CD4-positive, alpha-beta T cell treated with Interleukin-6 at 100 ng/mL for 8 hours (primary cell): ENCODE measurements around the gene ZNF329.
"Not testable (repeated sequence)": the region's sequence is repeated elsewhere in the genome, so short reads cannot be mapped to it uniquely, and the experiment has no call there.

Experiments
- DNase-seq: peaks from one replicate; pipeline ENCODE4 v3.0.0-alpha.2; 2020; ENCODE audit warnings: mixed read lengths, low spot score

The ZNF329 gene

DNA sequence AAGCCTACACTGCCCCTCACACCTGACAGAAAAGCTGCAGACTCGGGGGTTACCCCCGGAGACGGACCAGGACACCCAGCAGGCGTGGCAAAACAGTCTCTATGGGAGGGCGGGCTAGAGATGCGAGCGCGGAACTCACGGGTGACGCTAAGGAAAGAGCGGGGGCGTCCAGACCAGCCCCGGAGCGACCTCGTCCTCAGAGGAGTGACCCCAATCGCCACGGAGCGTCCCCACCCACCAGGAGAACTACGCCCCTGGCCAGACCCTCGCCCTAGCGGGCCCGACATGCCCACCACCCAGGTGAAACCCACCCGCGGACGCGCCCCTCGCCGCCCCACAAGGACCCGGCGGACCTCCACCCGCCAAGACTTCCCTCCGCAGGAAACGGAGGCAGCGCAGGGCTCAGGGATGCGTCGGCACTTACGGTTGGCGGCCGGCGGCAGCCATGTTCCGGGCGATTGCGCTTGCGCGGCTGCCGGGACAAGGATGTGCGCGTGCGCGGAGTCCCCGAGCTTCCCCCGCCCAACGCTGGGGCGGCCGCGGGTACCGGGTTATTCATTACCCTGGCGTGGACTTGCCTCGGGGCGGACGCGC, at the start of gene ZNF329:
ZNF329 (minus strand) TSS at position 462 of the 594 bp plus-strand sequence. CDS start 21,286 bp downstream, outside the sequence.
- DNase-seq: peak; percentile 86

DNA sequence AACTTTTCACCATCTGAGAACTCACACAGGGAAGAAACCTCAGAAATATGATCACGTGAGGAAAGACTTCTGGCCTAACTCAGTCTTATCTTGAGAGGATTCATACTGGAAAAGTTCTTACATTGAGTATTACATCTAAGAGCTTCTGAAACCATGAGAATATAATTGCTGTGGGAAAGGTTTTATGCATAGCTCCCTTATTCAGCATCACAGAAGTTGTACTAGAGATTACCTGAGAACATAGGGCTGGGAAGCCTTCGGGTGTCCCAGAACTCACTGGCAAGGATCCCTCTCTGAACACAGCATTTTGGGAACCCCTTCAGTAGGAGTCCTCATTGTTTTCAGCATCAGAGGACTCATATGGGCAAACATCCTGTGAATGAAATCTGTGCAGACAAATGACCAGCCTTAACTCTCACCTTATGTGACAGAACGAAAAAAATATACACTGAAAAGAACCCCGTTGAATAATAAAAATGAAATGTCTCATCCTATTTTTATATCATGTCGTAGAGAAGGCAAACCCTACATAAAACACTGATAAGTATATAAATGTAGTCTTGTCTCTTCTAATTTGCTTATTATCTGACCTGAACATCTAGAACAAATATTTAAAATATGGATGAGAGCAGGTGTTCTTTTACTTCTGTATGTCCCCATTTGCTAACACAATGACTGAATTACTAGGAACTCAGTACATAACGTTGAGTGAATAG, 46.5 kb upstream of the ZNF329 start:
- DNase-seq: no peak

GRCh38 chr19:58183817-58184215, 33.2 kb upstream of the ZNF329 start:
- peak; percentile 40 for DNase-seq

- peak; percentile 91 for DNase-seq
Measured at GRCh38 chr19:58182989-58183816, 32.6 kb upstream of the ZNF329 start, which contains the start of gene ZNF274. ZNF274 (plus strand) TSS chr19:58183061; CDS start chr19:58183966, 905 bp downstream.

- peak; percentile 89 for DNase-seq
Measured at GRCh38 chr19:58182577-58182988, 32.0 kb upstream of the ZNF329 start.

- peak; percentile 37 for DNase-seq
Measured at GRCh38 chr19:58181902-58182576, 31.4 kb upstream of the ZNF329 start.

DNA sequence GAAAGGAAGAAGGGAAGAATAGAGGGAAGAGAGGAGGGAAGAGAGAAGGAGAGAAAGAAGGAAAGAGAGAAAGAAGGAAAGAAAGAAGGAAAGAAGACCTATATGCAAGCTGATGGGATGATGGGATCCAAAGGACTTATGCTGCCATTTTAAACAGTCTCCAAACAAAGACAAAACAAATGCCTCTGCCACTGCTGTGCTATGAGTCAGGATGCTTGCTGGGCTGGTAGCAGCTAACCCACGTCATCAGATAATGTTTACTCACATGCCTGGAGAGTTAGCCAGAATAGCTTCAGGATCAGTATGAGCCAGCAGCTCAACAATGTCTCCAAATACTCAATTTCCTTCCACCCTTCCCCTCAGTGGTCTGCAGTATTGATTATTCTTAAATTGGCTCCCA, 20.3 kb upstream of the ZNF329 start:
- no peak for DNase-seq

- no peak for DNase-seq
Measured at GRCh38 chr19:58166708-58167280, 16.2 kb upstream of the ZNF329 start.

- no peak for DNase-seq
Measured at GRCh38 chr19:58166268-58166667, 15.7 kb upstream of the ZNF329 start.

GRCh38 chr19:58157045-58157728, 6.6 kb upstream of the ZNF329 start:
- DNase-seq: no peak

DNA sequence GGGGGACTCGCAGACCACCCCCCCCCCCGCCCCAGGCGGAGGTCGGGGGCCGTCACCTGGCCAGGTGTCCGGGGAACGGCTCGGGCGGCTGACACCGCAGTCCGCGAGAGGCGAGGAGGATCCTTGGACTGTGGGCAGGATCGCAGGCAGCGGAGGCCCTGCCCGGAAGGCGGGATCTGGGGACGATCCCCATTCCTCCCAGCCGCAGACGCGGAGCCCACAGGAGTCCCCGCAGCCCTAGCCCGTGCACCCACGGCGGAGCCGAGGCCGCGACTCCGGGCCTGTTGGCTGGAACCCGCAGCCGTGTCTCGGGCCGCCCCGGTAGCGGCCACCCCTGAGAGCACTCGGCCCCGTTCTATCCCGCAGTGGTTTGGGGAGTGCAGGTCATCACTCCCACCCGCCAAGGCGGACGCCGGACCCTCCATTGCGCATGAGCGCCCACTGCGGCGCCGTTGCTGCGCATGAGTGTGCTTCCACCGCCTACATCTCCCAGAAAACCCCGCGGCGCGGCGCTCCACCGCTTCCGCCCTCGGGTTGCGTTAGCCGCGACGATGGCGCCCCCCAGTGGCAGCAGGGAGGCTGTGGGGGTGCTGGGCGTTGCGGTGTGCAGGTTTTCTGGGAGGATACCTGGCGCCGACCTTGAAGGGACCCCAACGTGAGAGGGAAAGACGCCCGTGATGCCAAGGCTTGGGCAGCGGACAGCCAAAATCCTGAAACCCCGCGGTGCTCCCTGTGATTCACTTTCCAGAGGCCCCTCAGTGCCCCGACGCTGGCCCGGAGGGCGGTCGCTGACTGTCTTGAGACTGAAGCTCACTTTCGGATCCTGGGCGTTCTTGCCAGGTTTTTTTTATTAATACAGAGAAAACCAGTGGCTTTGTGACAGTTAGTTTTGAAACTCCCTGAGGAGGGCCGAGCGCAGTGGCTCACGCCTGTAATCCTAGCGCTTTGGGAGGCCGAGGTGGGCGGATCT, 4.4 kb upstream of the ZNF329 start:
- peak; percentile 96 for DNase-seq

GRCh38 chr19:58154287-58154678, 3.7 kb upstream of the ZNF329 start:
- no peak for DNase-seq

DNA sequence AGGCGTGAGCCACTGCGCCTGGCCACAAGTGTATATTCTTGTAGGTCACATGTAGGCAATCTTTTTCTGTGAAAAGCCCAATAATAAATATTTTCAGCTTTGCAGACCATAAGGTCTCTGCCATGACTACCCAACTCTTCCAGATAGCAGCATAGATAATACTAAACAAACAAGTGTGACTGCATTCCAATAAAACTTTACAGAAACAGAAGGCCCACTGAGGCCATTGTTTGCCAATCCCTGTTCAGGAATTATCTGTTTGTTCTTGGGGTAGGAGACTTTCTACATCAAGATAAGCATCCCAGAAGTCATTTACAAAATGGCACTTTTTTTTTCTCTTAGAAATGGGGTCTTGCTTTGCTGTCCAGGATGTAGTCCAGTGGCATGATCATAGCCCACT, 2.8 kb upstream of the ZNF329 start:
- DNase-seq: no peak

GRCh38 chr19:58147475-58147874, 3.1 kb downstream of the ZNF329 start:
- DNase-seq: not testable (repeated sequence)

DNA sequence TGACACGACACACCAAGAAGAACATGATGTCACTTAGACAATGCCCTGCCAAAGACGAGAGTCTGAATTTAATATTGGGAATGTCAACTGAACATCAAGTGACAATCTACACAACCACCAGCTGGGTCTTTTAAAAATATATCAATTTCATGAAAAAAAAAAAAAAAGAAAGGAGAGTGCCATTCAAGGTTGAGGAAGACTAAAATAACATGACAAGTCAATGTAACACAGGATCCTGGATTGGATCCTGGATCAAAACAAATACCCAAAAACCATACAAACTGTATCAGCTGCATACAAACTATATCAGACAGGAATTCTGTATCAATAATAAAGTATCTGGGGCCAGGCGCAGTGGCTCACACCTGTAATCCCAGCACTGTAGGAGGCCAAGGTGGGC, 4.7 kb downstream of the ZNF329 start:
- DNase-seq: no peak

DNA sequence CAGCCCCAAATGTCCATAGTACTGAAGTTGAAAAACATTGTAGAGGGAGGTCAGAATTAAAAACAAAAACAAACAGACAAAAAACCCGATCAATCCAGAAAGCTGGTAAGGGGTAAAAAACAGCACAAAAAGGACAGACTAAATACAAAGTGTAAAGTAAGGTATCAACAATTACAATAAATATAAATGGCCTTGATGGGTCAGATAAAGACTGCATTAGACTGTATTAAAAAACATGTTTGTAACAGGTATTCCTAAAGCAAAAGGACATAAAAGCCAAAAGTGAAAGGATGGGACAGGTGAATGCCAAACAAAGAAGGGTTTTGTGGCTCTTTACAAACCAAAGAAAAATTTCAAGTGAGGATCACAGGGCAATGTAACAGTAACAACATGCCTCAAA, 16.3 kb downstream of the ZNF329 start:
- no peak for DNase-seq

GRCh38 chr19:58129284-58129683, 21.3 kb downstream of the ZNF329 start:
- no peak for DNase-seq

DNA sequence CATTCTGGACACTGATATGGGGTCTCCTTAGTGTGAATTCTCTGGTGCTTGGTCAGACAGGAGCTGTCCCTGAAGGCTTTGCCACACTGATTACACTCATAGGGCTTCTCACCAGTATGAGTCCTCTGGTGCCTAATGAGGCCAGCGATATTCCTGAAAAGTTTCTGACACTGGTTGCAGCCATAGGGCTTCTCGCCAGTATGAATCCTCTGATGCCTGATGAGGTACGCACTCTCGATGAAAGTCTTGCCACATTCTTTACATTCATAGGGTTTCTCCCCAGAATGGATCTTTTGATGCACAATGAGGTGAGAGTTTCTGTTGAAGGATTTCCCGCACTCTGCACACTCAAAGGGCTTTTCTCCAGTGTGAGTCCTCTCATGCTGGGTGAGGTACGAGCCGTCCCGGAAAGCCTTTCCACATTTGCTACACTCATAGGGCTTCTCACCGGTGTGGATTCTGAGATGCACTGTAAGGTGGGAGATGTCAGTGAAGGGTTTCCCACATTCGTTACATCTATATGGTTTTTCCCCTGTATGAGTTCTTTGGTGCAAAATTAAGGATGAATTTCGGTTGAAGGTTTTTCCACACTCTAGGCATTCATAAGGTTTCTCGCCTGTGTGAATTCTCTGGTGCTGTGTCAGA, 22.4 kb downstream of the ZNF329 start:
- no peak for DNase-seq

DNA sequence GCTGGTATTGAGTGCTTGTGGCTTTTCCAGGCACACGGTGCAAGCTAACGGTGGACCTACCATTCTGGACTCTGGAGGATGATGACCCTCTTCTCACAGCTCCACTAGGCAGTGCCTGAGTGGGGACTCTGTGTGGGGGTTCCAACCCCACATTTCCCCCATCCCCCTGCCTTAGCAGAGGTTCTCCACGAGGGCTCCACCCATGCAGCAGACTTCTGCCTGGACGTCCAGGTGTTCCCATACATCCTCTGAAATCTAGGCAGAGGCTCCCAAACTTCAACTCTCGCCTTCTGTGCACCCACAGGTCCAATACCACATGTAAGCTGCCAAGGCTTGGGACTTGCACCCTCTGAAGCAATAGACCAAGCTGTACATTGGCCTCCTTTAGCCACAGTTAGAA, 27.2 kb downstream of the ZNF329 start:
- no peak for DNase-seq
